A673 (cell line): Measurements from ENCODE around the gene BAHD1. TPM values are rescaled to one million over a fixed set of nuclear protein-coding genes. Genes with fewer than 3 reads are reported as not detected.

ENCODE experiments used
- BruUV-seq: library from RNA; stranded (reverse); fragments of 400-500 nt; replicated peaks from 2 replicates; lab custom pipeline; 2021; lab: Mats Ljungman, UMichigan
- CTCF ChIA-PET: fragments of 300-600 bp; sonication (Branson Sonifier 250); formaldehyde crosslinking; loops from one replicate; lab custom pipeline; 2022; ENCODE audit warnings: antibody characterized with exemption; lab: Charles Lee
- POLR2A ChIA-PET: fragments of 300-600 bp; sonication (Branson Sonifier 250); formaldehyde crosslinking; loops from one replicate; lab custom pipeline; 2022; ENCODE audit warnings: antibody characterized with exemption; ENCODE audit not compliant: low non-redundant PET; lab: Charles Lee
- DNase-seq: peaks from one replicate; pipeline ENCODE4 v3.0.0-alpha.2; 2015; ENCODE audit warnings: low spot score
- H3K27ac ChIP-seq: fragments of 200-600 bp; sonication (generic); 2 replicates; pipeline ENCODE4 v1.5.1; 2016; ENCODE audit warnings: mixed run types, low read depth, mild to moderate bottlenecking, mixed read lengths, antibody characterized with exemption, low read length; ENCODE audit not compliant: poor library complexity, severe bottlenecking
- H3K27me3 ChIP-seq: fragments of 200-600 bp; sonication (generic); replicated peaks from 2 replicates; pipeline ENCODE4 v1.6.1; 2017; ENCODE audit warnings: mixed run types, low read depth, mild to moderate bottlenecking, mixed read lengths, antibody characterized with exemption, low read length; ENCODE audit not compliant: insufficient read depth, poor library complexity
- H3K36me3 ChIP-seq: fragments of 200-600 bp; sonication (generic); 2 replicates; pipeline ENCODE4 v1.6.1; 2016; ENCODE audit warnings: mixed run types, mild to moderate bottlenecking, mixed read lengths, antibody characterized with exemption, low read length; ENCODE audit not compliant: insufficient read depth, poor library complexity, severe bottlenecking
- H3K4me1 ChIP-seq: fragments of 200-600 bp; sonication (generic); 2 replicates; pipeline ENCODE4 v1.6.1; 2017; ENCODE audit warnings: mixed run types, mild to moderate bottlenecking, mixed read lengths, antibody characterized with exemption, low read length; ENCODE audit not compliant: insufficient read depth, poor library complexity, severe bottlenecking
- H3K4me3 ChIP-seq: fragments of 200-600 bp; sonication (generic); 2 replicates; pipeline ENCODE4 v1.5.1; 2016; ENCODE audit warnings: low read depth, mixed run types, mild to moderate bottlenecking, mixed read lengths, low read length; ENCODE audit not compliant: poor library complexity, severe bottlenecking
- H3K9me3 ChIP-seq: fragments of 200-600 bp; sonication (generic); 2 replicates; pipeline ENCODE4 v1.6.1; 2016; ENCODE audit warnings: mixed run types, low read depth, mild to moderate bottlenecking, mixed read lengths, antibody characterized with exemption, low read length; ENCODE audit not compliant: poor library complexity, severe bottlenecking
- EZH2 ChIP-seq: fragments of 200-600 bp; sonication (generic); IDR thresholded peaks from 2 replicates; pipeline ENCODE4 v1.6.1; 2017; ENCODE audit warnings: borderline replicate concordance, low read depth, mild to moderate bottlenecking, mixed read lengths, antibody characterized with exemption, low read length; ENCODE audit not compliant: poor library complexity, severe bottlenecking
- intact Hi-C: fragments of 100-400 bp; cut with micrococcal nuclease; formaldehyde crosslinking; loops from one replicate; pipeline ENCODE4 v1.10.0; 2022; ENCODE audit not compliant: unreplicated experiment
- total RNA-seq: library from RNA; stranded (reverse); gene quantifications from 2 replicates; pipeline ENCODE4 v1.2.3, GENCODE V29; 2021
- TF ChIP-seq, protein P1 (sequence below): fragments of 300-800, 200-600 bp; sonication (generic); conservative IDR thresholded peaks from 2 replicates; pipeline ENCODE4 v1.5.1; 2017; ENCODE audit warnings: low read depth, mild to moderate bottlenecking, antibody characterized with exemption, low read length, moderate library complexity, mixed read lengths

Gene BAHD1
- total RNA-seq, 1 experiment from 2014 or later = 33.5 TPM

DNA sequence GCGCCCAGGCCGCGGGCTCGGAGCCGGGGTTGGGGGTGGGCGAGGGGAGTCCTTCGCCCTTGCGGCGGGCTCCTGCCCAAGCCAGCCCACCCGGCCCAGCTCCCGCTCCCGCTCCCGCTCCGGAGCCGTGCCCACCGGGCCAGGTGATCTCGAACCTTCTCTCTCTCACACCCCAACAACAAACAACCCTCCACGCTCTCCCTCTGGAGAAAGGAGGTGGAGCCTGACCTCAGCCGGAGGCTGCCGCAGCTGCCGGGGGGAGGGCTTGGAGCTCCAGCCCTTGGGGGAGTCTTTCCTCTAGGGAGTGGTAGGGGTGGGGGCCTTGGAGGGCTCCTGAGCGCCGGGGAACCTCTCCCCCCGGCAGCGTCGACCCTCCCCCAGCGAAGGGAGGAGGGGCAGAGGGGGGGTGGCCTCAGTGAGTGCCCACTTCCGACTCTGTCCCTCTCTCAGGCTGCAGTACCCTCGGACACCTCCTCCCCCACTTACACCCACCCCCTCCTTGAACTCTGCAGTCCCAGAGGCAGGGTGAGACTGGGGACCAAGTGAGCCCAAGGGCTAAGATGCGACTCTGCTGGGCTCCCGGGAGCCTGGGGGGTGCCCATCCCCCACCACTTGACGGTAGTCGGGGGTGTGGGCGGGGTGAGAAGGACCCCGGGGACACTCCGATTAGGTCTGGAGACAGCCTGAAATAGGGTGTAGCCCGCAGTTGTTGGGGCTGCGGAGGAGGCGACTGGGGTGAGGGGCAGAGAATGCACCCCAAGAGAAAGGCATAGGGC, 4.4 kb upstream of the BAHD1 start:
- intact Hi-C loops = no loop called here
- Histone ChIP-seq H3K9me3 (no peaks in the 10 kb centered on the region), H3K27me3 (no peaks in the 10 kb centered on the region), H3K4me3 (peak overlapping the region; percentile 50), H3K36me3 (no peaks in the 10 kb centered on the region), H3K27ac (peak overlapping the region; percentile 42), H3K4me1 (peaks cover 32% of the 10 kb centered on the region)
- peak; percentile 33 for DNase-seq
- TF ChIP-seq EZH2 = no peak
- TF ChIP-seq, protein P1, sequence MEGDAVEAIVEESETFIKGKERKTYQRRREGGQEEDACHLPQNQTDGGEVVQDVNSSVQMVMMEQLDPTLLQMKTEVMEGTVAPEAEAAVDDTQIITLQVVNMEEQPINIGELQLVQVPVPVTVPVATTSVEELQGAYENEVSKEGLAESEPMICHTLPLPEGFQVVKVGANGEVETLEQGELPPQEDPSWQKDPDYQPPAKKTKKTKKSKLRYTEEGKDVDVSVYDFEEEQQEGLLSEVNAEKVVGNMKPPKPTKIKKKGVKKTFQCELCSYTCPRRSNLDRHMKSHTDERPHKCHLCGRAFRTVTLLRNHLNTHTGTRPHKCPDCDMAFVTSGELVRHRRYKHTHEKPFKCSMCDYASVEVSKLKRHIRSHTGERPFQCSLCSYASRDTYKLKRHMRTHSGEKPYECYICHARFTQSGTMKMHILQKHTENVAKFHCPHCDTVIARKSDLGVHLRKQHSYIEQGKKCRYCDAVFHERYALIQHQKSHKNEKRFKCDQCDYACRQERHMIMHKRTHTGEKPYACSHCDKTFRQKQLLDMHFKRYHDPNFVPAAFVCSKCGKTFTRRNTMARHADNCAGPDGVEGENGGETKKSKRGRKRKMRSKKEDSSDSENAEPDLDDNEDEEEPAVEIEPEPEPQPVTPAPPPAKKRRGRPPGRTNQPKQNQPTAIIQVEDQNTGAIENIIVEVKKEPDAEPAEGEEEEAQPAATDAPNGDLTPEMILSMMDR = no peak
- no TSS peak for BruUV-seq
- CTCF ChIA-PET = interaction anchor here (0.6 kb wide), 1 partner anchor 94 kb away, joined by 4 read pairs; no protein-coding TSS in a partner anchor
- POLR2A ChIA-PET = no interaction called here

DNA sequence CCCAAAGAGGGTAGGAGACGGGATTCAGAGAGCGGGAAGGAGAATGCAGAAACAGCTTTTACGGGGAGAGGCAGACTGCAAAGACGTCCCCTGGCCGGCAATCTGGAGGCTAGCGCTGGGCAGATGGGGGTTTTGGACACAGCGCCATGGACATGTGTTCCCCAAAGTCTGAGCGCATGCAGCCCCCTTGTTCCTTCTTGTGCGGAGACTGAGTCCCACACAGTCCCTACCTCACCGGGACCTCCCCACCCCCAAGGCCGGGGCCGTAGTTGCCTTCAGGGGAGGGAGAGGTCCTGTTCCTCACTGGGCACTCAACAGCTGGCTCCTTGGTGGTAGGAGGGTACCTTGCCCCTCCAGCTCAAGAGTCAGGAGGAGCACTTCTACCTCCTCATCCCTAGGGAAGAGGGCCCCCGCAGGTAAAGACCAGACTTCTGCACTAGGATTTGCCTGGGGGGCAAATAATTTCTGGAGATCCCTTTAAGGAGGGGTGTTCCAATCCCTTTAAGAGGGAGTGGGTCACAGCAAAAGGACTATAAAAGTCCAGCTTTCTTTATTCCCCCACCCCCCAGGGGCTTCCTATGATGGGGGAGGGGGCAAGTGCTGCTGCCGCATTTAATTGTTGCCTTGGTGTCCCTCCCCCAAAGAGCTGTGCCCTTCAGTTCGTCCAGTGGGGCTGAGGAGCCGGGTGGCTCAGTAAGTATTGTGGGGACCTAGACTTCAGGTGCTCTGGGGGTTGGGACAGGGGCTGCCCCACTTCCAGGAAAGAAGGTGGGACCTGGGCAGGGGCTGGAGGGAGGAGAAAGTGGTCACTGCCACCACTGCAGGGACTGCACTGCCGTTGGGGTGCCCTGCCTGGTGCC, 3.6 kb upstream of the BAHD1 start:
- H3K27me3 ChIP-seq = no peaks in the 10 kb centered on the region
- ChIA-PET POLR2A (no interaction called here), CTCF (interaction anchor here (0.6 kb wide), 1 partner anchor 153 kb away, joined by 5 read pairs; no protein-coding TSS in a partner anchor)
- DNase-seq = no peak
- intact Hi-C loops = no loop called here
- peak overlapping the region; percentile 50 for H3K4me3 ChIP-seq
- H3K36me3 ChIP-seq = no peaks in the 10 kb centered on the region
- BruUV-seq = no TSS peak
- TF ChIP-seq, protein P1 = no peak
- TF ChIP-seq EZH2 = no peak
- no peak overlapping the region for H3K27ac ChIP-seq
- H3K9me3 ChIP-seq = no peaks in the 10 kb centered on the region
- H3K4me1 ChIP-seq = peaks cover 32% of the 10 kb centered on the region

DNA sequence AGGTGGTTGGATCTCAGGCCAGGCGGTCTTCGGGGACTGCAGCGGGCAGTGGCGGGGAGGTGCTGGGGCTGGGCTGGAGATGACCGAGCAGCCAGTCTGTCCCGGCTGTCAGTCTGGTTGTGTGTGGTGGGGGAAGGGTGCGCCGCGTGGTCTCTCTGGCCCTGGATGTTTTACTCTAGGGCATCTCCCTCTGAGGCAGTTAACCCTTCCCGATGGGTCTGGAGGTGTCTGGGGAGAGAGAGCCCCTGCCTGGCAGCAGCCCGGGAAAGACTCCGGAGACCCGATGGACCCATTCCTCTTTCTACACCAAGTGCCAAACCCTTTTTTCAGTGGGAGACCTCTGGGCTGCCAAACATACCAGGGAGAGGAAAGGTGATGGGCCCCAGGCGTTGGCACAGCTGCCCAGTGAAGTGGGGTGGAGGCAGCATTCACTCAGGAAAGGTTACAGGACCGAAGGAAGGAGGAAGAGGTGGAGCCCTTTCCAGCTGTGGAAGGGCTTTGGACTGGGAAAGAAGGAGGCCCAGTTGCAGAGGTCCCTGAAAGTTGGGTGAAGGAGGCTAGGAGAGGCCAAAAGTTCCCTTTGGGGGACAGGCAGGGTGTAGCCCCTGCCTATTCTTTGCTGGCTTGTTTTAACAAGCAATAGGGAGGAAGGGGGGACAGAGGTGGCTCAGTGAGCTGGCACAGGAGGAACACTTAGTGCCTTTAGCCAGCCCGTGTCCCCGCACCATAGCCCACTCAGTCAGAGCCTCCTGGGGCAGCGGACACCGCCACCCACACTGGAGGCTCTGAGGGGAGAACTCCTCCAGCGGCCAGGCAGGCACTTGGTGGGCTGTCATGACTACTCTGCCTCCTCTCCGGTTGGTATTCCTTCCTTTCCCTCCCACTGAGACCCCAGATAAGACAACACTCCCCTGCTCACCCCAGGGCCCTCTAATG, 2.7 kb upstream of the BAHD1 start:
- ChIA-PET POLR2A (no interaction called here), CTCF (no interaction called here)

More for the DNA sequence above, 2.7 kb upstream of the BAHD1 start:
- intact Hi-C loops = no loop called here
- no TSS peak for BruUV-seq
- no peak overlapping the region for H3K27ac ChIP-seq
- TF ChIP-seq EZH2 = no peak
- TF ChIP-seq, protein P1 = no peak
- no peaks in the 10 kb centered on the region for H3K36me3 ChIP-seq
- H3K4me1 ChIP-seq = peaks cover 32% of the 10 kb centered on the region
- no peak overlapping the region for H3K4me3 ChIP-seq
- no peaks in the 10 kb centered on the region for H3K27me3 ChIP-seq
- no peak for DNase-seq
- H3K9me3 ChIP-seq = no peaks in the 10 kb centered on the region
